H1 (cell line): ENCODE results near the gene NCAPG2. TPM values are rescaled to one million over a fixed set of nuclear protein-coding genes. Genes with fewer than 3 reads are reported as not detected.

Experiments
- BRCA1 ChIP-seq: IDR thresholded peaks from 2 replicates; pipeline ENCODE4 v1.6.1; 2012; ENCODE audit warnings: low read depth, low read length, improper control_type of control experiment
- E2F6 ChIP-seq: IDR thresholded peaks from 2 replicates; pipeline ENCODE4 v1.6.1; 2012; ENCODE audit warnings: inconsistent platforms
- HDAC2 ChIP-seq, 2 experiments: fragments of 300-600 bp in 1 of 2; sonication (generic) in 1 of 2; IDR thresholded peaks; 2 replicates each; pipeline ENCODE4 v1.6.1; 2011 to 2012; ENCODE audit warnings: low read depth in 2 of 2, low read length in 2 of 2, mild to moderate bottlenecking in 2 of 2, moderate library complexity in 2 of 2, borderline replicate concordance in 1 of 2, inconsistent platforms in 1 of 2
- HDAC6 ChIP-seq: IDR thresholded peaks from one replicate; pipeline ENCODE4 v1.7.1; 2012; ENCODE audit warnings: low read depth, mild to moderate bottlenecking, inconsistent platforms, low read length, moderate library complexity
- PHF8 ChIP-seq: fragments of 200-600 bp; sonication (generic); conservative IDR thresholded peaks from 2 replicates; pipeline ENCODE4 v1.7.1; 2012; ENCODE audit warnings: low read depth, mild to moderate bottlenecking, inconsistent platforms, low read length, moderate library complexity
- polyA plus RNA-seq, 7 experiments: library from polyadenylated mRNA; depleted of rRNA in 3 of 7; stranded (reverse) in 5 of 7; unstranded in 2 of 7; fragments of >200 nt in 5 of 7; fragments of 200-250 nt in 2 of 7; gene quantifications; 1 replicate in 5 of 7; 2 replicates in 1 of 7; 4 replicates in 1 of 7; pipeline versions ENCODE4 v1.2.1 to v1.2.3, GENCODE V29; 2011 to 2013; ENCODE audit warnings: missing spikeins in 2 of 7, mixed read lengths in 2 of 7
- total RNA-seq: library from RNA; stranded (reverse); fragmentation: NEBNext Ultra II Directional; extraction: Animal tissue kit (Norgen Biotek cat#: 25700); gene quantifications from 2 replicates; pipeline ENCODE4 v1.2.1, GENCODE V29; 2021
- TF ChIP-seq, protein P1 (sequence below): IDR thresholded peaks from 2 replicates; pipeline ENCODE4 v1.6.1; 2012; ENCODE audit warnings: low read length, inconsistent platforms

NCAPG2 gene
- total and polyA plus RNA-seq, 2 of the 8 experiments (the other 6 are each of a cell fraction or from before 2014, with no cell fraction given) = 49.9 to 119 TPM

GRCh38 chr7:158704524-158705233, at the start of gene NCAPG2 (continued):
- peak; percentile 58; the same call in 1 of the 2 replicates for TF ChIP-seq E2F6
- TF ChIP-seq PHF8 = peak; percentile 91
- TF ChIP-seq, protein P1, sequence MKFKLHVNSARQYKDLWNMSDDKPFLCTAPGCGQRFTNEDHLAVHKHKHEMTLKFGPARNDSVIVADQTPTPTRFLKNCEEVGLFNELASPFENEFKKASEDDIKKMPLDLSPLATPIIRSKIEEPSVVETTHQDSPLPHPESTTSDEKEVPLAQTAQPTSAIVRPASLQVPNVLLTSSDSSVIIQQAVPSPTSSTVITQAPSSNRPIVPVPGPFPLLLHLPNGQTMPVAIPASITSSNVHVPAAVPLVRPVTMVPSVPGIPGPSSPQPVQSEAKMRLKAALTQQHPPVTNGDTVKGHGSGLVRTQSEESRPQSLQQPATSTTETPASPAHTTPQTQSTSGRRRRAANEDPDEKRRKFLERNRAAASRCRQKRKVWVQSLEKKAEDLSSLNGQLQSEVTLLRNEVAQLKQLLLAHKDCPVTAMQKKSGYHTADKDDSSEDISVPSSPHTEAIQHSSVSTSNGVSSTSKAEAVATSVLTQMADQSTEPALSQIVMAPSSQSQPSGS = no peak
- TF ChIP-seq HDAC2 (IDR thresholded peaks at IDR 0.05; ENCODE audit: borderline replicate concordance in 1 of 2, low read depth in 2 of 2, low read length in 2 of 2) = peak; percentile 93 to 98
- TF ChIP-seq BRCA1 = peak; percentile 89
- no peak for TF ChIP-seq HDAC6
